Esophagus squamous epithelium (tissue), 4 donors: ENCODE measurements around the gene AP3D1.
"Not testable (repeated sequence)": the region's sequence is repeated elsewhere in the genome, so short reads cannot be mapped to it uniquely, and the experiment has no call there.

Source experiments
- CTCF ChIP-seq, 6 experiments: fragments of 450-650 bp in 4 of 6; fragments of 200-600 bp in 2 of 6; sonication (generic) in 2 of 6; IDR thresholded peaks; one replicate each; pipeline ENCODE4 v1.5.1; 2016 to 2019; ENCODE audit warnings: antibody characterized with exemption in 6 of 6, mild to moderate bottlenecking in 4 of 6, moderate library complexity in 4 of 6
- POLR2A ChIP-seq, 4 donors: fragments of 450-650 bp; IDR thresholded peaks; one replicate each; pipeline ENCODE4 v1.6.1; 2017; ENCODE audit warnings: antibody characterized with exemption in 4 of 4, mild to moderate bottlenecking in 4 of 4, moderate library complexity in 3 of 4

GRCh38 chr19:2091926-2092525 lies 59.3 kb downstream of the AP3D1 start:
- TF ChIP-seq CTCF, POLR2A (IDR thresholded peaks at IDR 0.05): not testable (repeated sequence)
